ENCODE results near the gene KRT73. TPM values are rescaled to one million over a fixed set of nuclear protein-coding genes. Genes with fewer than 3 reads are reported as not detected.
A peak's percentile ranks its signal among the peaks of the same experiment; 100 is the strongest.

KRT73 gene
- total and polyA plus RNA-seq, 9 of the 15 experiments (the other 6 are each of a cell fraction or from before 2014, with no cell fraction given): 0.09 to 0.18 (median 0.13) TPM; not detected in 5

GRCh38 chr12:52655251-52655650 lies 36.9 kb upstream of the KRT73 start (continued):
- no peak for TF ChIP-seq POLR2AphosphoS5 (IDR thresholded peaks at IDR 0.05; ENCODE audit: control insufficient read depth, insufficient read depth, low read depth, low read length)
- TF ChIP-seq SNAPC5 (CRISPR knock-in tag; IDR thresholded peaks at IDR 0.05): no peak
- no peak for TF ChIP-seq NFE2 (IDR thresholded peaks at IDR 0.05; ENCODE audit: low read depth)
- no peak for TF ChIP-seq HOMEZ (CRISPR knock-in tag; IDR thresholded peaks at IDR 0.05)
- TF ChIP-seq ZNF766 (CRISPR knock-in tag; conservative IDR thresholded peaks at IDR 0.05): no peak

GRCh38 chr12:52651726-52652261 lies 33.4 kb upstream of the KRT73 start, which contains the start of gene KRT2:
Gene KRT2, minus strand, starts transcription at chr12:52652211. Its CDS starts 69 bp downstream, at chr12:52652142.
- FAIRE-seq (no peak), ATAC-seq (no peak)
- POLR2A ChIA-PET: interaction anchor here (0.7 to 1.0 kb wide), 2 partner anchors 9 to 20 kb away, joined by 3 to 5 read pairs; no protein-coding TSS in a partner anchor

More at GRCh38 chr12:52651726-52652261, 33.4 kb upstream of the KRT73 start, which contains the start of gene KRT2:
- CTCF ChIA-PET (ENCODE audit: low intra/inter-chr PET ratio): no interaction called here
- Histone ChIP-seq H3K9me1 (ENCODE audit: control insufficient read depth, insufficient read depth, low read length) (no peaks in the 10 kb centered on the region), H4K20me1 (replicated peaks; ENCODE audit: control insufficient read depth, insufficient read depth, low read length) (no peaks in the 10 kb centered on the region), H3K9ac (ENCODE audit: insufficient read depth in 1 of 2, low read depth in 2 of 2, low read length in 2 of 2) (no peak within 1 kb of the TSS), H3K36me3 (ENCODE audit: control insufficient read depth, insufficient read depth, low read length) (no peaks in the 10 kb centered on the region), H3K9me3 (replicated peaks; ENCODE audit: control insufficient read depth, insufficient read depth, low read depth, low read length) (no peaks in the 10 kb centered on the region), H3K4me3 (no peak within 1 kb of the TSS), H3K4me1 (replicated peaks in 1 of 2; ENCODE audit: control insufficient read depth in 2 of 2, insufficient read depth in 2 of 2, low read length in 2 of 2) (peaks cover 19 to 26% of the 10 kb centered on the region in 2 experiments), H3K27me3 (ENCODE audit: control insufficient read depth in 2 of 2, insufficient read depth in 2 of 2, low read length in 2 of 2) (no peaks in the 10 kb centered on the region), H2AFZ (ENCODE audit: low read depth, low read length) (peak within 1 kb of the TSS; percentile 36; the same call in 1 of the 2 replicates), H3K27ac (ENCODE audit: extremely low read depth, low read depth, low read length) (no peak within 1 kb of the TSS), H3K79me2 (ENCODE audit: control insufficient read depth, insufficient read depth, low read length) (no peaks in the 10 kb centered on the region), H3K4me2 (ENCODE audit: insufficient read depth, low read length) (no peak within 1 kb of the TSS)
- no peak for TF ChIP-seq MCM3 (IDR thresholded peaks at IDR 0.05)
- TF ChIP-seq SLC30A9 (CRISPR knock-in tag; IDR thresholded peaks at IDR 0.05): no peak
- TF ChIP-seq POLR3A (IDR thresholded peaks at IDR 0.05; ENCODE audit: borderline replicate concordance, extremely low read depth, insufficient read depth, insufficient read length): no peak
- no peak for TF ChIP-seq GABPB2 (CRISPR knock-in tag; conservative IDR thresholded peaks at IDR 0.05)
- TF ChIP-seq ZKSCAN8 (CRISPR knock-in tag; IDR thresholded peaks at IDR 0.05): no peak
- no peak for TF ChIP-seq ZBTB33 (CRISPR knock-in tag; IDR thresholded peaks at IDR 0.05)
- in situ Hi-C loops (cut with MboI): no loop called here
- BruUV-seq (replicated peaks): no TSS peak
- no peak for DNase-seq (ENCODE audit: extremely low read depth in 1 of 4, low spot score in 3 of 4)
- WGBS (ENCODE audit: insufficient coverage, low coverage, missing lambda C conversion rate): 78% methylated on average over 13 of the region's 16 CpGs
- intact Hi-C loops (cut with micrococcal nuclease): no loop called here
